ENCODE results near the gene CMTM8.

DNA sequence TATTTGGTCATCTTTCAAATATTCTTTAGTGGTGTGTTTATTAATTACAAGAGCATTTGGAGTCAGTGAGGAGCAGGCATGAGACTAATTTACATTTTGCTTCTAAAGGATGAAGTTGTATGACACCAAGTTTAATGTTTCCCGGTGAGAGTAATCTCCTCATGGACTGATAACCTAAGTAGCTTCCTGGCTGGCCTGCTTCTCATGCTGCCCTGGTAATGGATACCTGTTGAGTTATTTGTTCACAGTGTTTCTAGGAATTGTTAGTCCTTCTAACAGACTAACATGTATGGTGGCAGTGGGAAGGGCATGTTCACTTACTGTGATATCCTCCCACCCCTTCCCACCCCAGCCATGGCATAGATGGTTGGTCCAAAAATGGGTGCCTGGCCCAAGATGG, 83.8 kb downstream of the CMTM8 start:
- TF ChIP-seq YY1 (IDR thresholded peaks at IDR 0.05; ENCODE audit: insufficient read depth, insufficient read length): no peak
- TF ChIP-seq ZNF274 (IDR thresholded peaks at IDR 0.05; ENCODE audit: low read depth, low read length): no peak
